PC-9 (cell line): ENCODE measurements around the gene FRMD6.

Experiments used
- EZH2 ChIP-seq: fragments of 200-600 bp; sonication (generic); IDR thresholded peaks from 2 replicates; pipeline ENCODE4 v1.8.0; 2017; ENCODE audit warnings: antibody characterized with exemption, low read depth
- TF ChIP-seq, protein P1 (sequence below): fragments of 200-600 bp; sonication (generic); conservative IDR thresholded peaks from 2 replicates; pipeline ENCODE4 v1.6.1; 2017; ENCODE audit warnings: mixed run types, antibody characterized with exemption, mild to moderate bottlenecking, moderate library complexity

DNA sequence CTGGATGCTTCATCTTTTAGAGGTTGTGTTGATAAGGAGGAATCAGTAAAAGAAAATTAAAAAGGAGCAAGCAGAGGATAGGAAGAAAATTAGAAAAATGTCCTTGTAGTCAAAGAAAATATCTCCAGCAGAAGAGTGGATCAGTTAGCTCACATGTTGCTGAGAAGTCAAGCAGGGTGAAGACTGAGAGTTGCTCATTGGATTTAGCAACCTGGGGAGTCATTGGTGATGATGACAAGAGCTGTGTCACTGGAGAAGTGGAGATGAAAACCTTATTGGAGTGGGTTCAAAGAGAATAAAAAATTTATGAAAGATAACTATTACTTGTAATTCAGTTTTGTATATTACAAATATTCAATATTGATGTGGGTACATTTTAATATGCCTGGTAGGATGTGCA lies 9.8 kb downstream of the FRMD6 start:
- TF ChIP-seq, protein P1, sequence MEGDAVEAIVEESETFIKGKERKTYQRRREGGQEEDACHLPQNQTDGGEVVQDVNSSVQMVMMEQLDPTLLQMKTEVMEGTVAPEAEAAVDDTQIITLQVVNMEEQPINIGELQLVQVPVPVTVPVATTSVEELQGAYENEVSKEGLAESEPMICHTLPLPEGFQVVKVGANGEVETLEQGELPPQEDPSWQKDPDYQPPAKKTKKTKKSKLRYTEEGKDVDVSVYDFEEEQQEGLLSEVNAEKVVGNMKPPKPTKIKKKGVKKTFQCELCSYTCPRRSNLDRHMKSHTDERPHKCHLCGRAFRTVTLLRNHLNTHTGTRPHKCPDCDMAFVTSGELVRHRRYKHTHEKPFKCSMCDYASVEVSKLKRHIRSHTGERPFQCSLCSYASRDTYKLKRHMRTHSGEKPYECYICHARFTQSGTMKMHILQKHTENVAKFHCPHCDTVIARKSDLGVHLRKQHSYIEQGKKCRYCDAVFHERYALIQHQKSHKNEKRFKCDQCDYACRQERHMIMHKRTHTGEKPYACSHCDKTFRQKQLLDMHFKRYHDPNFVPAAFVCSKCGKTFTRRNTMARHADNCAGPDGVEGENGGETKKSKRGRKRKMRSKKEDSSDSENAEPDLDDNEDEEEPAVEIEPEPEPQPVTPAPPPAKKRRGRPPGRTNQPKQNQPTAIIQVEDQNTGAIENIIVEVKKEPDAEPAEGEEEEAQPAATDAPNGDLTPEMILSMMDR: no peak
- TF ChIP-seq EZH2: no peak
